Stomach (tissue), 4 donors: Measurements from ENCODE around the gene CIBAR2.

Experiments used
- EP300 ChIP-seq: sonication (generic); formaldehyde crosslinking; IDR thresholded peaks from one replicate; pipeline ENCODE4 v1.6.1; 2017; ENCODE audit warnings: antibody characterized with exemption
- POLR2A ChIP-seq, 4 donors: fragments of 450-650 bp; IDR thresholded peaks; one replicate each; pipeline ENCODE4 v1.6.1; 2016; ENCODE audit warnings: antibody characterized with exemption in 4 of 4, control low read depth in 2 of 4, mild to moderate bottlenecking in 1 of 4, moderate library complexity in 1 of 4
- TF ChIP-seq, protein P1 (sequence below), 7 experiments: fragments of 450-650 bp in 4 of 7; fragments of 200-600 bp in 3 of 7; sonication (generic) in 3 of 7; IDR thresholded peaks; one replicate each; pipeline ENCODE4 v1.5.1; 2016 to 2019; ENCODE audit warnings: antibody characterized with exemption in 7 of 7, control low read depth in 2 of 7, mild to moderate bottlenecking in 1 of 7

DNA sequence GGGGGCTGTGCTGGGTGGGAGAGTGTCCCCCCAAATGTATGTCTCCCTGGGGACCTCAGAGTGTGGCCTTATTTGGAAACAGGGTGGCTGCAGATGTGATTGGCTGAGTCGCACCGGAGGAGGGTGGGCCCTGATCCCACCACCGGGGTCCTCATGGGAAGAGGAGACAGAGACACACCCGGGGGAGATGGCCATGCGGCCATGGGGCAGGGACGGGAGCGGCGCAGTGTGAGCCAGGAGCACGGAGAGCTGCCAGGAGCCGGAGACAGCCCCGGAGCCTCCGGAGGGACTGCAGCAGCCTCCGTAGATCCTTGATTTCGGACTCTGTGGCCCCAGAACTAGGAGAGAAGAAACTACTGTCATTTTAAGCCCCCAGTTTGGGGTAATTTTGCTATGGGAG is 1.6 kb upstream of the CIBAR2 start:
- TF ChIP-seq, protein P1, sequence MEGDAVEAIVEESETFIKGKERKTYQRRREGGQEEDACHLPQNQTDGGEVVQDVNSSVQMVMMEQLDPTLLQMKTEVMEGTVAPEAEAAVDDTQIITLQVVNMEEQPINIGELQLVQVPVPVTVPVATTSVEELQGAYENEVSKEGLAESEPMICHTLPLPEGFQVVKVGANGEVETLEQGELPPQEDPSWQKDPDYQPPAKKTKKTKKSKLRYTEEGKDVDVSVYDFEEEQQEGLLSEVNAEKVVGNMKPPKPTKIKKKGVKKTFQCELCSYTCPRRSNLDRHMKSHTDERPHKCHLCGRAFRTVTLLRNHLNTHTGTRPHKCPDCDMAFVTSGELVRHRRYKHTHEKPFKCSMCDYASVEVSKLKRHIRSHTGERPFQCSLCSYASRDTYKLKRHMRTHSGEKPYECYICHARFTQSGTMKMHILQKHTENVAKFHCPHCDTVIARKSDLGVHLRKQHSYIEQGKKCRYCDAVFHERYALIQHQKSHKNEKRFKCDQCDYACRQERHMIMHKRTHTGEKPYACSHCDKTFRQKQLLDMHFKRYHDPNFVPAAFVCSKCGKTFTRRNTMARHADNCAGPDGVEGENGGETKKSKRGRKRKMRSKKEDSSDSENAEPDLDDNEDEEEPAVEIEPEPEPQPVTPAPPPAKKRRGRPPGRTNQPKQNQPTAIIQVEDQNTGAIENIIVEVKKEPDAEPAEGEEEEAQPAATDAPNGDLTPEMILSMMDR (IDR thresholded peaks at IDR 0.05) = no peak
- TF ChIP-seq EP300 = no peak
- no peak for TF ChIP-seq POLR2A (IDR thresholded peaks at IDR 0.05)
